ENCODE results near the gene JUN.

Gene JUN

DNA sequence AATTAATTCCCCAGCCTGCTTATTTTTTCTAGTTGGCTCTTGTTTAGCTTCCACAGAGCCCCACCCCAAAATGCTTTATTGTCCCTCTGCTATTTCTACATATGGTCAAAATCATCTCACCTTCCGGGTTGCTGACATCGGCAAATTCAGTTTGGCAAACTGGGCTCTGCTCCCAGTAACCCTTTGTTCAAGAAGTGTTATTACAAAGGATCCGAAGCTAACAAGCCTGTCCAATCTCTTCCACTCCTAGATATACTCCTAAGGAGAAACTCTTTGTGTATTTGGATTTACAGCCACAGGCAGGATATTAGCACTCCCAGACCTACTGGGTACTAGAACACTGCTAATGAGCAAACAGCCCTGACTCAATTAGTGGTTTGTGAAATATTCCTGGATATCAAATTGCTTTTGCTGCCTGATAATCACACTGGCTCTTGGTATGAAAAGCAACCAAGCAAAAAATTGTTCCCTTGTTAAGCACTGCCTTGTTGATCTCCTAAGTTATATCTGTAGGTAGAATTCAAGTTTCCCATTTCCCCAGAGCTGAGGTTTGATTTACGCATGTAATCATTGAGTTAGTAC, 4.0 kb downstream of the JUN start:
- DNase-seq (ENCODE audit: extremely low spot score) = peak; percentile 34
- CTCF ChIA-PET = interaction anchor here (1.1 to 1.5 kb wide), 2 partner anchors 11 to 41 kb away, joined by 3 to 4 read pairs; no protein-coding TSS in a partner anchor

DNA sequence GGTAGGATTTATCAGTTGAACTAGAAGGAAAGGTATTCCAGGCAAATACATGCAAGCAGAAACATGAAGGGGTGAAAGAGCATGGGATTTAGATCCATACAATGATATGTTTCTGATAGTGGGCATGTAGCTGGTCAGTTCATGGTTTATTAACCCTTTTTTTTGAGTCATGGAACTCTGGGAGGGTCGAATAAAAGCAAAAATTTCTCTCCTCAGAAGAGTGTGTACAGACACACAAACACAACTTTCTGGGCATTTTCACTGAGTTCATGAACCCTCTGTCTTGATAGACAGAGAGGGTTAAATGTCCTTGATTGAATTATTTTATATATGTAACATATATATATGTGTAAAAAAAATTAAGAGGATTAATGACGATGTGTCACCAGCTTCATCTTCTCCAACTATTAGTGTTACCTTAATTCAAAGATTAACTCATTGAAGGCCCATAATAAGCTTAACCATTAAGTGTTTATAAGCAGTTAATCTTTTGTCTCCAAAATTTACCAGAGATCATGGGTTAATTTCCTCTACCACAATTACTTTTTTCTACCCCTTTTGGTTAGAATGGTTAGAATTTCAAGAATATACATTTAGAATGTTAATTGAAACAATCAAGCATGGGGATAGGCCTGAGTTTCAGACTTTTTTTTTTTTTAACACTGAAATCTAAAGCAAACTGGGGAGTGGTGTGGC, 4.6 kb downstream of the JUN start:
- ChIA-PET CTCF (interaction anchor here (1.1 to 1.5 kb wide), 2 partner anchors 11 to 40 kb away, joined by 3 to 4 read pairs; no protein-coding TSS in a partner anchor), POLR2A (interaction anchor here (0.6 to 3.3 kb wide), 10 partner anchors 11 to 664 kb away, joined by 3 to 15 read pairs (median 4); no protein-coding TSS in a partner anchor)
- DNase-seq (ENCODE audit: extremely low spot score) = no peak
- TF ChIP-seq BHLHE40 (IDR thresholded peaks at IDR 0.05; ENCODE audit: borderline replicate concordance) (no peak), NFRKB (IDR thresholded peaks at IDR 0.05) (peak; percentile 38; the same call in 1 of the 2 replicates), ARNT (IDR thresholded peaks at IDR 0.05) (no peak)

More for the DNA sequence above, 4.0 kb downstream of the JUN start:
- peak; percentile 47; the same call in 1 of the 2 replicates for TF ChIP-seq ELF4 (IDR thresholded peaks at IDR 0.05)
- peak; percentile 39; the same call in 1 of the 2 replicates for TF ChIP-seq L3MBTL2 (conservative IDR thresholded peaks at IDR 0.05)
- TF ChIP-seq, protein P1, sequence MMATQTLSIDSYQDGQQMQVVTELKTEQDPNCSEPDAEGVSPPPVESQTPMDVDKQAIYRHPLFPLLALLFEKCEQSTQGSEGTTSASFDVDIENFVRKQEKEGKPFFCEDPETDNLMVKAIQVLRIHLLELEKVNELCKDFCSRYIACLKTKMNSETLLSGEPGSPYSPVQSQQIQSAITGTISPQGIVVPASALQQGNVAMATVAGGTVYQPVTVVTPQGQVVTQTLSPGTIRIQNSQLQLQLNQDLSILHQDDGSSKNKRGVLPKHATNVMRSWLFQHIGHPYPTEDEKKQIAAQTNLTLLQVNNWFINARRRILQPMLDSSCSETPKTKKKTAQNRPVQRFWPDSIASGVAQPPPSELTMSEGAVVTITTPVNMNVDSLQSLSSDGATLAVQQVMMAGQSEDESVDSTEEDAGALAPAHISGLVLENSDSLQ (IDR thresholded peaks at IDR 0.05) = 0 out of 2 replicates have a peak, but pooled peaks have one; percentile 57
- no peak for TF ChIP-seq ZNF384 (IDR thresholded peaks at IDR 0.05)
- TF ChIP-seq BHLHE40 (IDR thresholded peaks at IDR 0.05; ENCODE audit: borderline replicate concordance) = peak; percentile 46; the same call in 1 of the 2 replicates
- POLR2A ChIA-PET = interaction anchor here (0.8 to 3.3 kb wide), 14 partner anchors 12 to 433 kb away, joined by 3 to 15 read pairs (median 3); no protein-coding TSS in a partner anchor

DNA sequence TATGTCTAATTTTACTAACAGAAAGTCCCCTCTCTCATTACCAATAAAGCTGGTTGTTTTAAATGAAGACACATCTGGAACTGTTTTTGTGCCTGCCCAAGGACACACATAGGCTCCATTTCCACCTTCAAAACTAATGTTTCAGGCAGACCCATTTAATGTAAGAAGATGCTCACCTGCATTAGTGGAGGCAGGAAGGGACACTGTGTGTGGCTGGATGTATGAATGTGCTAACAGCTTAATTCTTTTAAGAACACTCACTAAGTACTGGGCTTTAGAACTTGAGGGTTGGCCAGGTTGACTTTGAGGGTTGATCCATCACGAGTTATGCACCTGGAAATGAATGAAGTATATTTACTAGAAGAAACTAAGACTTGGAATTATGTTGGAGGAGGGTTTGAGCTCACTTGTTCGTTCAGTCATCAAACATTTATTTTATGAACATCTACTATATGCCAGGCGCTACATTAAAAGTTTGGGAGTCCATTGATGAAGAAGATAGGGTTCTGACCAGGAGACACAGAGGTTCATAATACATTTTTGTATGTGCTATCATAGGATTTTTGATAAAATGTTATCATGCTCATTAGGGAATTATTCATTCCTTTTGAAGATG, 5.4 kb downstream of the JUN start:
- ChIA-PET CTCF (no interaction called here), POLR2A (interaction anchor here (1.0 to 3.3 kb wide), 4 partner anchors 10 to 41 kb away, joined by 3 to 15 read pairs (median 5); no protein-coding TSS in a partner anchor)
- TF ChIP-seq NFRKB (IDR thresholded peaks at IDR 0.05) (no peak), ELF4 (IDR thresholded peaks at IDR 0.05) (0 out of 2 replicates have a peak, but pooled peaks have one; percentile 17)
- no peak for DNase-seq (ENCODE audit: extremely low spot score)

DNA sequence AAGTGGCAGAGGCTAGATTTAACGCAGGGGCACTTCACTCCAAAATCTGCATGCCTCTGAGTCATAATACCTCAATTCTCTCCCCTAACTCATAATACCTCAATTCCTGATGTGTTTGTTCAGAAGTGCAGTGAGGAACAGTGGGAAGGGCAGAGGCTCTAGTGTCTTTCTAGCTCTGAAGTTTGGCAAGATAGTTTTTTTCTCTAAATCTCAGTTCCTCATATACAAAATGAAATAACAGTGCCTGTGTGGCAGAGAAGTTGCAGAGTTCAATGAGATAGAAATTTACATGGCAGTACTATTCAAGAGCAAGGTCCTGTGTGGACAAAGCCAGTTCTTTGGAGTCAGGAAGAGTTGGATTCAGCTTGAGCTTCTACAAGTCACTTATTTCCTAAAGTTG, 9.8 kb downstream of the JUN start:
- POLR2A ChIA-PET = interaction anchor here (2.9 kb wide), 1 partner anchor 10 kb away, joined by 16 read pairs; the partner anchor contains the start of gene JUN
- TF ChIP-seq LEF1 (IDR thresholded peaks at IDR 0.05; ENCODE audit: borderline replicate concordance) = no peak
- no peak for TF ChIP-seq ELF4 (IDR thresholded peaks at IDR 0.05)
- no peak for TF ChIP-seq ZNF384 (IDR thresholded peaks at IDR 0.05)
- TF ChIP-seq CTBP1 (IDR thresholded peaks at IDR 0.05; ENCODE audit: borderline replicate concordance) = no peak
- TF ChIP-seq FOXA1 (IDR thresholded peaks at IDR 0.05) = no peak
- no peak for TF ChIP-seq NFRKB (IDR thresholded peaks at IDR 0.05)
- TF ChIP-seq HDGF (IDR thresholded peaks at IDR 0.05; ENCODE audit: borderline replicate concordance) = no peak
- CTCF ChIA-PET = interaction anchor here (0.8 kb wide), 1 partner anchor 20 kb away, joined by 3 read pairs; no protein-coding TSS in a partner anchor
- DNase-seq (ENCODE audit: extremely low spot score) = no peak

DNA sequence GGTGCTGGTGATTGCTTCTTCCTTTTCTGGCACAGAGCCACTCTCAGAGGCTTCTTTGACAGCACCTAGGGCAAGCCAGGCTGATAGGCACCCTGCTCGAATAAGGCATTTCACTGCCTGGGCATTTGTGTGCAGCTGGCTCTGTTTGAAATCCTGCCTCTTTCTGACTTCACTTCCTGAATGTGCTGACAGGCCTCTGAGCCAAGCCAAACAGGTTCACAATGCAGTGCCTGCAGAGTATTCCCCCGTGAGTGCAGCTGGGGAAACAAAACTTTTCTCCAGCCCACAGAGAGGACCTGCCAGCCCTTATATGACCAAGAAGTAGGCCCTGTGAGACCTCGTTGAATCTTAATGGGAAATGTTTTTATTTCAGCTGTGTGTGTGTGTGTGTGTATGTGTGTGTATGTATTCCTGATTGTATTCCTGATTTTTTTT, 10.4 kb downstream of the JUN start:
- DNase-seq (ENCODE audit: extremely low spot score) = no peak
- ChIA-PET POLR2A (interaction anchor here (2.9 kb wide), 1 partner anchor 10 kb away, joined by 16 read pairs; the partner anchor contains the start of gene JUN), CTCF (interaction anchor here (0.6 to 0.8 kb wide), 2 partner anchors 12 to 19 kb away, joined by 3 to 5 read pairs; no protein-coding TSS in a partner anchor)
- TF ChIP-seq LEF1 (IDR thresholded peaks at IDR 0.05; ENCODE audit: borderline replicate concordance) = no peak
- no peak for TF ChIP-seq FOXM1 (IDR thresholded peaks at IDR 0.05; ENCODE audit: borderline replicate concordance)
- no peak for TF ChIP-seq BHLHE40 (IDR thresholded peaks at IDR 0.05; ENCODE audit: borderline replicate concordance)
- TF ChIP-seq, protein P1 (IDR thresholded peaks at IDR 0.05) = no peak
- TF ChIP-seq FOXK2 (IDR thresholded peaks at IDR 0.05) = no peak
- no peak for TF ChIP-seq HDGF (IDR thresholded peaks at IDR 0.05; ENCODE audit: borderline replicate concordance)
- TF ChIP-seq TARDBP (IDR thresholded peaks at IDR 0.05) = no peak
- TF ChIP-seq NFRKB (IDR thresholded peaks at IDR 0.05) = no peak
- TF ChIP-seq L3MBTL2 (conservative IDR thresholded peaks at IDR 0.05) = no peak
- TF ChIP-seq ARNT (IDR thresholded peaks at IDR 0.05) = no peak
- no peak for TF ChIP-seq ELF4 (IDR thresholded peaks at IDR 0.05)
- TF ChIP-seq FOXA1 (IDR thresholded peaks at IDR 0.05) = no peak
- no peak for TF ChIP-seq ZNF384 (IDR thresholded peaks at IDR 0.05)

DNA sequence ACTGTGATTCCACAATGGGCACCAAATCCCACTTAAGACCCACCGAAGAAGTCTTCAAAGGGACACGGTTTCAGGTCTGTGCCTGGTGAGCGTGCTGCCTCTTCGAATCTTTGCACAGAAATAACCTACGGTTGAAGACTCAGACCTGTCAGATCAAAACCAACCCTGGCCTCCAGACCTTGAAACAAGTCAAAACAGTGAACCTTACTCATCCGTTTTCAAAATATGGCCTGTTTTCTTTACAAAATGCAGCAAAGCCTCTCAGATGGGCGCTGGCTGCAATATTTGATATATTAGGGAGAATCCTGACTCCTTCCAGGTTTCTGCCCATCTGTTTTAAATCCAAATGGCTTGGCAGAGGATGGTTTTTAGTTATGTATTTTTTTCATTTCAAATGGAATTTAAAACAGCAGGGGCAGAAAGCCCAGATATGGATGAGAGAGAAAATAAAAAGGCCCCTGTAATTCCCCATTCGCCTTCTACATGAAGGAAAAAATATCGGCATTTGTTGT, 14.0 kb downstream of the JUN start:
- CTCF ChIA-PET = no interaction called here

More for the DNA sequence above, 14.0 kb downstream of the JUN start:
- TF ChIP-seq HDGF (IDR thresholded peaks at IDR 0.05; ENCODE audit: borderline replicate concordance) (no peak), SP1 (IDR thresholded peaks at IDR 0.05) (no peak), LEF1 (IDR thresholded peaks at IDR 0.05; ENCODE audit: borderline replicate concordance) (no peak), NFRKB (IDR thresholded peaks at IDR 0.05) (no peak), ARNT (IDR thresholded peaks at IDR 0.05) (no peak), BHLHE40 (IDR thresholded peaks at IDR 0.05; ENCODE audit: borderline replicate concordance) (no peak), L3MBTL2 (conservative IDR thresholded peaks at IDR 0.05) (no peak), TARDBP (IDR thresholded peaks at IDR 0.05) (no peak), FOXM1 (IDR thresholded peaks at IDR 0.05; ENCODE audit: borderline replicate concordance) (no peak), FOXA1 (IDR thresholded peaks at IDR 0.05) (no peak), CTBP1 (IDR thresholded peaks at IDR 0.05; ENCODE audit: borderline replicate concordance) (no peak), ZNF384 (IDR thresholded peaks at IDR 0.05) (no peak), ELF4 (IDR thresholded peaks at IDR 0.05) (no peak), FOXK2 (IDR thresholded peaks at IDR 0.05) (no peak), SUZ12 (IDR thresholded peaks at IDR 0.05) (no peak)
- TF ChIP-seq, protein P1 (IDR thresholded peaks at IDR 0.05) = no peak
- DNase-seq (ENCODE audit: extremely low spot score) = no peak
- POLR2A ChIA-PET = no interaction called here

Data from HEK293T (cell line).